ENCODE results near the gene CDH13. TPM values are rescaled to one million over a fixed set of nuclear protein-coding genes. Genes with fewer than 3 reads are reported as not detected.

The CDH13 gene
- total and polyA plus RNA-seq, 9 of the 15 experiments (the other 6 are each of a cell fraction or from before 2014, with no cell fraction given), result 0.03 TPM; not detected in 8

GRCh38 chr16:83307594-83307992 is 680.8 kb downstream of the CDH13 start:
- Histone ChIP-seq H3K4me1 (replicated peaks in 1 of 2; ENCODE audit: control insufficient read depth in 2 of 2, insufficient read depth in 2 of 2, low read length in 2 of 2) (no peaks in the 10 kb centered on the region), H3K36me3 (ENCODE audit: control insufficient read depth, insufficient read depth, low read length) (no peaks in the 10 kb centered on the region), H3K9ac (ENCODE audit: insufficient read depth in 1 of 2, low read depth in 2 of 2, low read length in 2 of 2) (no peak overlapping the region), H2AFZ (ENCODE audit: low read depth, low read length) (no peak overlapping the region), H3K9me3 (replicated peaks; ENCODE audit: control insufficient read depth, insufficient read depth, low read depth, low read length) (no peaks in the 10 kb centered on the region), H3K4me3 (no peak overlapping the region), H3K9me1 (ENCODE audit: control insufficient read depth, insufficient read depth, low read length) (no peaks in the 10 kb centered on the region), H3K27me3 (ENCODE audit: control insufficient read depth in 2 of 2, insufficient read depth in 2 of 2, low read length in 2 of 2) (no peaks in the 10 kb centered on the region), H3K27ac (ENCODE audit: extremely low read depth, low read depth, low read length) (no peak overlapping the region), H4K20me1 (replicated peaks; ENCODE audit: control insufficient read depth, insufficient read depth, low read length) (no peaks in the 10 kb centered on the region), H3K79me2 (ENCODE audit: control insufficient read depth, insufficient read depth, low read length) (no peaks in the 10 kb centered on the region), H3K4me2 (ENCODE audit: insufficient read depth, low read length) (no peak overlapping the region)
- 3% methylated on average over 6 of the region's 6 CpGs for WGBS (ENCODE audit: insufficient coverage, low coverage, missing lambda C conversion rate)
- ATAC-seq (no peak), FAIRE-seq (no peak), DNase-seq (ENCODE audit: extremely low read depth in 1 of 4, low spot score in 3 of 4) (no peak)
- no peak for TF ChIP-seq EWSR1 (IDR thresholded peaks at IDR 0.05; ENCODE audit: borderline replicate concordance, low read depth, partially characterized antibody)
- TF ChIP-seq BMI1 (IDR thresholded peaks at IDR 0.05; ENCODE audit: low read length), result no peak
- no peak for TF ChIP-seq PCBP2 (IDR thresholded peaks at IDR 0.05; ENCODE audit: low read depth, low read length, poor library complexity, severe bottlenecking)
- TF ChIP-seq U2AF1 (optimal IDR thresholded peaks at IDR 0.05; ENCODE audit: low read depth, low read length), result no peak
- no peak for TF ChIP-seq GABPB1 (CRISPR knock-in tag; IDR thresholded peaks at IDR 0.05)
- TF ChIP-seq ZFX (CRISPR knock-in tag; IDR thresholded peaks at IDR 0.05), result no peak
- no peak for TF ChIP-seq E2F8 (IDR thresholded peaks at IDR 0.05; ENCODE audit: low read depth, partially characterized antibody)
- TF ChIP-seq SMARCC2 (IDR thresholded peaks at IDR 0.05; ENCODE audit: low read depth), result no peak
- TF ChIP-seq ZNF780A (CRISPR knock-in tag; IDR thresholded peaks at IDR 0.05), result no peak
- no peak for TF ChIP-seq TRIM24 (IDR thresholded peaks at IDR 0.05)
- no peak for TF ChIP-seq CXXC5 (CRISPR knock-in tag; IDR thresholded peaks at IDR 0.05)
- TF ChIP-seq FOXK2 (conservative IDR thresholded peaks at IDR 0.05 in 1 of 2, IDR thresholded peaks at IDR 0.05 in 1 of 2; ENCODE audit: low read depth in 2 of 2), result no peak
- no peak for TF ChIP-seq CEBPZ (IDR thresholded peaks at IDR 0.05; ENCODE audit: borderline replicate concordance, low read depth, low read length)
- ChIA-PET CTCF (ENCODE audit: low intra/inter-chr PET ratio) (no interaction called here), POLR2A (interaction anchor here (1.4 kb wide), 1 partner anchor 9 kb away, joined by 3 read pairs; no protein-coding TSS in a partner anchor)
- BruUV-seq (replicated peaks), result no TSS peak
- in situ Hi-C loops (cut with MboI) (no loop called here), intact Hi-C loops (cut with micrococcal nuclease) (no loop called here)

All from K562 (cell line).